Esophagus muscularis mucosa (tissue), 4 donors: ENCODE results near the gene VSTM2B. TPM values are rescaled to one million over a fixed set of nuclear protein-coding genes. Genes with fewer than 3 reads are reported as not detected.

ENCODE experiments used
- DNase-seq: peaks from one replicate; pipeline ENCODE4 v3.0.0-alpha.2; 2017; ENCODE audit errors: extremely low spot score
- H3K27ac ChIP-seq, 4 donors: fragments of 200-600 bp; sonication (generic); replicated peaks in 1 of 4; 1 replicate in 3 of 4; 2 replicates in 1 of 4; pipeline ENCODE4 v1.5.1; 2016 to 2019; ENCODE audit warnings: mild to moderate bottlenecking in 1 of 4
- H3K27me3 ChIP-seq, 4 donors: fragments of 200-600 bp; sonication (generic); one replicate each; pipeline versions ENCODE4 v1.5.1 to v1.6.0; 2016 to 2019
- H3K36me3 ChIP-seq, 4 donors: fragments of 200-600 bp; sonication (generic); one replicate each; pipeline ENCODE4 v1.5.1; 2016 to 2019
- H3K4me1 ChIP-seq, 4 donors: fragments of 200-600 bp; sonication (generic); one replicate each; pipeline ENCODE4 v1.5.1; 2016 to 2019
- H3K4me3 ChIP-seq, 4 donors: fragments of 200-600 bp; sonication (generic); 1 replicate in 2 of 4; 2 replicates in 2 of 4; pipeline ENCODE4 v1.5.1; 2016 to 2019; ENCODE audit warnings: mild to moderate bottlenecking in 4 of 4, moderate library complexity in 1 of 4
- H3K9me3 ChIP-seq, 4 donors: fragments of 200-600 bp; sonication (generic); 1 replicate in 3 of 4; 2 replicates in 1 of 4; pipeline ENCODE4 v1.5.1; 2016 to 2019
- EP300 ChIP-seq: sonication (generic); formaldehyde crosslinking; IDR thresholded peaks from one replicate; pipeline ENCODE4 v1.6.1; 2017; ENCODE audit warnings: antibody characterized with exemption
- POLR2A ChIP-seq: fragments of 450-650 bp; IDR thresholded peaks from one replicate; pipeline ENCODE4 v1.6.1; 2017; ENCODE audit warnings: antibody characterized with exemption, moderate library complexity, mild to moderate bottlenecking, low read depth
- POLR2AphosphoS5 ChIP-seq, 2 donors: sonication (generic); formaldehyde crosslinking; IDR thresholded peaks; one replicate each; pipeline ENCODE4 v1.6.1; 2017; ENCODE audit warnings: antibody characterized with exemption in 2 of 2
- WGBS: methylation state at CpG from one replicate; pipeline ENCODE4 v1.1.5; 2018; 5-methylcytosine and 5-hydroxymethylcytosine counted together
- intact Hi-C: fragments of 100-400 bp; cut with DNase I; formaldehyde crosslinking; loops from one replicate; pipeline ENCODE4 v1.15.1; 2023
- total RNA-seq, 4 donors: library from RNA; depleted of rRNA; stranded (reverse); fragments of >200 nt; gene quantifications; one replicate each; pipeline versions ENCODE4 v1.1.0 to v1.2.1, GENCODE V29; 2016
- TF ChIP-seq, protein P1 (sequence below), 3 experiments: fragments of 200-600 bp in 2 of 3; fragments of 450-650 bp in 1 of 3; sonication (generic) in 2 of 3; IDR thresholded peaks; one replicate each; pipeline ENCODE4 v1.5.1; 2017 to 2019; ENCODE audit warnings: antibody characterized with exemption in 3 of 3, mild to moderate bottlenecking in 2 of 3, moderate library complexity in 1 of 3

VSTM2B gene
- total RNA-seq, 4 donors from 2014 or later = 0.23 to 0.33 TPM; not detected in 2

DNA sequence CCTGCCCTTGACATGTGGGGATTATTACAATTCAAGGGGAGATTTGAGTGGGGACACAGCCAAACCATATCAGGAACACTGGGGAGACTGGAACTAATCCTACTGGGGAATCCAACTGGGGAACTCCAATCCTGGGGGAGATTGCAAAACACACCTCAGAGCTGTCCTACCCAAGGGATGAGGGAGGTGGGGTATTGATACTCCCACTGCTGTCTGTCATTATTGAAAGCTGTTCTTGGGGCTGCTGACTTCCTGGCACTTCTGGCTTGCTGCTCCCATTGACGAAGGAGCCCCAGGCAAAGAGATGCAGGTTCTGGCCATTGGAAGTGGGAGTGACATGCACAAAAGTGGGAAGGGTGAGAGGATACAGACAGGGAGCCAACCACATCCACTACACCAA lies 55.6 kb downstream of the VSTM2B start:
- WGBS = 0% methylated on average over 1 of the region's 1 CpG
- H3K4me1 ChIP-seq = no peaks in the 10 kb centered on the region
- H3K9me3 ChIP-seq = peaks cover 0 to 8% (median 6%) of the 10 kb centered on the region in 4 donors
- TF ChIP-seq POLR2AphosphoS5 (IDR thresholded peaks at IDR 0.05) (no peak), EP300 (no peak), POLR2A (no peak)
- TF ChIP-seq, protein P1, sequence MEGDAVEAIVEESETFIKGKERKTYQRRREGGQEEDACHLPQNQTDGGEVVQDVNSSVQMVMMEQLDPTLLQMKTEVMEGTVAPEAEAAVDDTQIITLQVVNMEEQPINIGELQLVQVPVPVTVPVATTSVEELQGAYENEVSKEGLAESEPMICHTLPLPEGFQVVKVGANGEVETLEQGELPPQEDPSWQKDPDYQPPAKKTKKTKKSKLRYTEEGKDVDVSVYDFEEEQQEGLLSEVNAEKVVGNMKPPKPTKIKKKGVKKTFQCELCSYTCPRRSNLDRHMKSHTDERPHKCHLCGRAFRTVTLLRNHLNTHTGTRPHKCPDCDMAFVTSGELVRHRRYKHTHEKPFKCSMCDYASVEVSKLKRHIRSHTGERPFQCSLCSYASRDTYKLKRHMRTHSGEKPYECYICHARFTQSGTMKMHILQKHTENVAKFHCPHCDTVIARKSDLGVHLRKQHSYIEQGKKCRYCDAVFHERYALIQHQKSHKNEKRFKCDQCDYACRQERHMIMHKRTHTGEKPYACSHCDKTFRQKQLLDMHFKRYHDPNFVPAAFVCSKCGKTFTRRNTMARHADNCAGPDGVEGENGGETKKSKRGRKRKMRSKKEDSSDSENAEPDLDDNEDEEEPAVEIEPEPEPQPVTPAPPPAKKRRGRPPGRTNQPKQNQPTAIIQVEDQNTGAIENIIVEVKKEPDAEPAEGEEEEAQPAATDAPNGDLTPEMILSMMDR (IDR thresholded peaks at IDR 0.05) = no peak
- intact Hi-C loops = no loop called here
- peaks cover 0 to 63% (median 0%) of the 10 kb centered on the region in 4 donors for H3K27me3 ChIP-seq
- H3K36me3 ChIP-seq = no peaks in the 10 kb centered on the region
- no peak for DNase-seq
- no peak overlapping the region for H3K4me3 ChIP-seq
- no peak overlapping the region for H3K27ac ChIP-seq

GRCh38 chr19:29583196-29583999 lies 57.6 kb downstream of the VSTM2B start:
- intact Hi-C loops = no loop called here
- Histone ChIP-seq H3K36me3 (no peaks in the 10 kb centered on the region), H3K9me3 (peaks cover 0 to 8% (median 6%) of the 10 kb centered on the region in 4 donors), H3K27me3 (peaks cover 0 to 60% (median 0%) of the 10 kb centered on the region in 4 donors), H3K4me1 (no peaks in the 10 kb centered on the region), H3K4me3 (no peak overlapping the region), H3K27ac (no peak overlapping the region)
- TF ChIP-seq POLR2A = no peak
- TF ChIP-seq, protein P1 (IDR thresholded peaks at IDR 0.05) = no peak
- TF ChIP-seq EP300 = no peak
- TF ChIP-seq POLR2AphosphoS5 (IDR thresholded peaks at IDR 0.05) = no peak
- WGBS = 35% methylated on average over 1 of the region's 1 CpG
- DNase-seq = no peak

GRCh38 chr19:29586401-29586800 lies 60.6 kb downstream of the VSTM2B start:
- Histone ChIP-seq H3K36me3 (no peaks in the 10 kb centered on the region), H3K9me3 (peaks cover 0 to 5% (median 2%) of the 10 kb centered on the region in 4 donors), H3K4me3 (no peak overlapping the region), H3K27ac (no peak overlapping the region), H3K4me1 (no peaks in the 10 kb centered on the region), H3K27me3 (peaks cover 0 to 53% (median 0%) of the 10 kb centered on the region in 4 donors)
- TF ChIP-seq EP300 (no peak), POLR2A (no peak), POLR2AphosphoS5 (IDR thresholded peaks at IDR 0.05) (no peak)
- TF ChIP-seq, protein P1 (IDR thresholded peaks at IDR 0.05) = no peak
- WGBS = 60% methylated on average over 2 of the region's 2 CpGs
- intact Hi-C loops = no loop called here
- no peak for DNase-seq

DNA sequence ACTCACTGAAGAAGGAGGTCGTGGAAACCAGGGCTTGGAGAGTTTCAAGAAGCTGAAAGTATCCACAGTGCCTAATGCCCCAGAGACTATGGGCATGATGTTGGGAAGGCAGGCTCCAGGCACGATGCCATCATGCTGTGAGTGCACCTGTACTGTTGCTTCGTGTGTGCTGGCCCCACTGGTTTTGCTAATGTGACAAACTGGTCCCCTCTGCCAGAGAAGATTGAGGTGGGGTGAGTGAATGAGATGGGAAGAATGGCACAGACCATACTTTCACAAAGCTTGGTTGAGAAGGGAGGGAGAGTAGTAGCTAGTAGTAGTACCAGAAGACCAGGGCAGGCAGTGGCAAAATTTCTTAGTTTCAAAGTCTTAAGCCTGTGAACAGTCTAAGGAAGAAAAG lies 61.3 kb downstream of the VSTM2B start:
- H3K9me3 ChIP-seq = peaks cover 0 to 5% (median 0%) of the 10 kb centered on the region in 4 donors
- no peak for DNase-seq
- WGBS = 76% methylated on average over 3 of the region's 3 CpGs
- TF ChIP-seq POLR2AphosphoS5 (IDR thresholded peaks at IDR 0.05) = no peak
- intact Hi-C loops = no loop called here
- no peak overlapping the region for H3K4me3 ChIP-seq
- H3K4me1 ChIP-seq = no peaks in the 10 kb centered on the region
- no peaks in the 10 kb centered on the region for H3K36me3 ChIP-seq
- H3K27me3 ChIP-seq = peaks cover 0 to 57% (median 0%) of the 10 kb centered on the region in 4 donors
- H3K27ac ChIP-seq = no peak overlapping the region

GRCh38 chr19:29587518-29587986 lies 61.8 kb downstream of the VSTM2B start:
- no peaks in the 10 kb centered on the region for H3K36me3 ChIP-seq
- TF ChIP-seq, protein P1 (IDR thresholded peaks at IDR 0.05) = no peak
- no peak for TF ChIP-seq POLR2AphosphoS5 (IDR thresholded peaks at IDR 0.05)
- no peak for TF ChIP-seq POLR2A
- peaks cover 0 to 62% (median 0%) of the 10 kb centered on the region in 4 donors for H3K27me3 ChIP-seq
- no peak for DNase-seq
- H3K27ac ChIP-seq = no peak overlapping the region
- H3K4me1 ChIP-seq = no peaks in the 10 kb centered on the region
- intact Hi-C loops = no loop called here
- H3K4me3 ChIP-seq = no peak overlapping the region
- H3K9me3 ChIP-seq = peaks cover 0 to 5% (median 0%) of the 10 kb centered on the region in 4 donors
- WGBS = 72% methylated on average over 2 of the region's 2 CpGs
